ENCODE measurements around the gene TTC28.

Gene TTC28

DNA sequence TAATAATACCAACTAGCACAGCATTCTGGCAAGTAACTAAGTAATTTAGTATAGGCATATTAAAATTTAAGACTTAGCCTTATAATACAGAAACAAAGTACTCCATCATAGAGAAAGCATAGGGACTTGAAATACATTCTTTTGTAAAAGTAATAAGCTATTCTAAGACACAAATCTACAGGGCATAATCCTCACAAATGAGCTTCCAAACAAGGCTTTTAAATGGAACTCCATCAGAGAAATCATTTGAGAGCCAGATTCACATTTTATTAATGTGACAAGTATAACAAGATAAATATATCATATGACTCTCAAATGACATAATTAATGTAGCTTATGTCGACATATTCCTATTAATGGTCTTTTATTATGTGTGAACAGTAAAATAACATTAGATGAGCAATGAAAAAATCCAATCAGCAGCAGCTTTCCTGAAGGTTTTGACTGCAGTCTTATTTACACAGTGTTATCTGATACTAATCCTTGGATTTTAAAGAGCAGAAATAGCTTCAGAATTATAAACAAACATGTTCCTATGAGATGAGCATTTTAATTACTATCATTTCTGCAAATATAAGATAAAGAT, 241.4 kb downstream of the TTC28 start:
- DNase-seq, result no peak

GRCh38 chr22:28435982-28436381, 243.7 kb downstream of the TTC28 start:
- no peak for DNase-seq

DNA sequence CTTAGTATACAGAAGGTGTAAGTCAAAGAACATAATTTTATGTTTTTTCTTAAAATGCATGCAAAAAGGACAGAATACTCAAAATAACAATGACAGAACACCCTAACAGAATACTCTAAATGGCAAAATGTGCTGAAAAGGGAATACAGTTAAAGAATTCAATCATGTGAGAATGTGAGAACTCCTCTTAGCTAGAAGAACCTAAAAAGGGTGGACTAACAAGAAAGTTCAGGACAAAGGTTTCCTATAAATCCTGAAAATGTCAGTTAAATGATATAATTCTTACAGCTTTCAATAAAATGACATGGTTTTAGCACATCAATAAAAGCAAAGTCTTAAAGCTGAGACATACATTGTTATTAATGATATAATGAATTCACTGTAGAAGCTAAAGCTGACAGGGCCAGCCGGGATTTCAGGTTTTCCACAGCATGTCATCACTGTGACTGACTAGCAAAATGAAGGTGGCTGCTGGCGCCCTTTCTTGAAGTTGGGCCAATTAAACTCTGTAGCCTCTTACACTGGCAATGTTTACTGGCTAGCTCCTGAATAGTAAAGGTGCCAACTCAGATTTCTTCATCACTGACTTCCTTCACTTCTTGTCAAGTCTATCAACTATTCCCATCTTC, 244.4 kb downstream of the TTC28 start:
- DNase-seq, result no peak

DNA sequence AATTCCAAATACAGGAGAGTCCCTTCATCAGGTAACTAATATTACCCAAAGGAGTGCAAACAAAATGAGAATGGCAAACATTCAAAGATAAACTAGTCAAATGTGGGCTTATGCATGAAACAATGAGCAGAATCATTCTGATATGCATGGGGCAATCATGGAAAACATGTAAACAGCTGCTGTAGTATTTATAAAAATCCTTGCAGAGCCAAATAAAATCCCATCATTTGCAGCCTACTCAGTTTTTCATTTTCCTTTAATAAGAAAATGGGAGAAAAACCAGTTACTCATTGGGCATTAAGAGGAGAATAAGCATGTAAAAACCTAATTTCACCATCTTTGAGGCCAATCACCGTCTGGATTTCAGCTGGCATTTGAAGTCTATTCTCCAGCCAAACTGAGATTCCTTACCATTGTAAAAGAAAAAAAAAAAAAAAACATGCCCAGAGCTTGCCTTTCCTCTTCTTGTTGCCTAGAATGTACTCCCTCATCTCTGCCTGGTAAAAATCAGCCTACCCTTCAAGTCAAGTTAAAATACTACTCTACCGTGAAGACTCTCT, 249.1 kb downstream of the TTC28 start:
- no peak for DNase-seq

- no peak for DNase-seq
These were observed 249.9 kb downstream of the TTC28 start for GRCh38 chr22:28429711-28430110.

- DNase-seq, result no peak
These were observed 251.4 kb downstream of the TTC28 start for GRCh38 chr22:28428271-28428670.

DNA sequence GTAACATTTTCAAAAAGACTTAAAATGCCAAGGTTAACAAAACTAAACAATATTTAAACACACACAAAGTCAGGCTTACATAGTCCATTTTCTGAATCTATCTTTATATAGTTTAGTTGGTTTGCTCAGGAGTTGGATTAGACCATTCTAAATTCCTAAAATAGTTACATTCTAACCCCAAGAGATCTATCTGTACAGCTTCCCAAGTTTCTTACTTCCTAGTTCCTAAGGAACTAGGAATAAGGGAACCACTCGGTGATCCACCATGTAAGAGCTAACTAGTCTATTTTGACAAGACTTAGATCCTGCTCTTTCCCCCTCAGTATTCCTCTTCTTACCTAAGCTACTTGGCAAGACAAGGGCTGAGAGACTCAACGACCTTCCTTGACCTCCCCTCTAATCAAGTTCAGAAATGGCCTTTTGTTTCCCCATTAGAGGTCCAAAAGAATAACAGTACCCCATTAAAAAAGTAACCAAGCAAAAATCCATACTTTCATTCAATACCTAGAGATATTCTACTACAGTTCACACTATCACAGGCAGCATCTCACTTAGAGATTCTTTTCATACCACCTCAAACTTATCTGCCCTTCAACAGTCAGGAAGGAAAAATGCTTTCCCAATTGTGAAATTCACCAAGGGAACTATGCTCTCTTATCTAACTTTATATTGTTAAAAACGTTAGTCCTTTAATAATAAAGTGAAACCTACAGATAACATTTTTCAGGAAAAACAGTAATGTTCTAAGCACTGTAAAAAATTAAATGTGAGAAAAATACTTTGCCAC, 253.1 kb downstream of the TTC28 start:
- DNase-seq, result no peak

DNA sequence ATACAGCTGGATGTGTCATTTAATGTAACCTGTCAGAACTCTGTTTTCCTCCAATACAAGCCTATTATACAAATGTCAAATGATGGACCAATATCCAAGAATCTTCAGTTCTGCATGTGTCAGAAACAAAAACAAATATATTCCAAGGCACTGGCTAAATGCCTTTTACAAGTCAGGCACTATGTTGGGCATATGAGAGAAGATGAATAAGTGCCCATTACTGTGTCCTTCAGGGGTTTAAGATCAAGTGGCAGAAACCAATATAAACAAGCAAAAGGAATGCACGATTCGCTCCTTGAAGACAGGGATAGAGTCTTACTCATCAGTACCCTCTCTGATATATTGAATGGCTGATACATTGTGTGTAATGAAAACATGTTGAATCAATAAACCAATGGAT, 254.4 kb downstream of the TTC28 start:
- no peak for DNase-seq

DNA sequence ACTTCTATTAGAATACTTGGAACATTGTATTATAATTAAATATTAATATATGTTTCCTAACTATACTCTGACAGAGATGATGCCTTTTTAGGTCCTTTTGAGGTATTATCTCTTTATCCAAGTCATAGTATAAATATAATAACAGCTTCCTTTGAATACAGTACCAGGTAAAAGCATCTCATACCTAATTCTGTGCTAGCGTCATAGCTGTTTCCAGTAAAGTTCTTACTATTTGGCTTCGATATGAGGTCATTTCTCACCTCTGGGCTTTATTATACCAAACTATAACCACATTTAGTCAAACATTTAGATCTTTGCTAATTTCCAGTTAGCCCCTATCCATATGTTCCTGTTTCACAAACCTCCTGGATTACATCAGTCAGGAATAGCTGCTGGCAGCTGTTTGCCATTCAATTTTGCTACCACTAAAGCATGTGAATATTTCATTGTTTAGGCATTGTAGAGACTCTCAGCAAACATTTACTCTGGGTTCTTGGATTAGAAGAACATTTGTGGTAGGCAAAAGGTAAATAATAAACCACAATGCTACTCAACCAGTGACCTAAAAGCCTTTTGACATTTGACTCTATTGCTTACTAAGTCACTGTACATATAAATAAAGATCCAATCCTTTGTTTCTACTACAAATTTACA, 255.1 kb downstream of the TTC28 start:
- no peak for DNase-seq

DNA sequence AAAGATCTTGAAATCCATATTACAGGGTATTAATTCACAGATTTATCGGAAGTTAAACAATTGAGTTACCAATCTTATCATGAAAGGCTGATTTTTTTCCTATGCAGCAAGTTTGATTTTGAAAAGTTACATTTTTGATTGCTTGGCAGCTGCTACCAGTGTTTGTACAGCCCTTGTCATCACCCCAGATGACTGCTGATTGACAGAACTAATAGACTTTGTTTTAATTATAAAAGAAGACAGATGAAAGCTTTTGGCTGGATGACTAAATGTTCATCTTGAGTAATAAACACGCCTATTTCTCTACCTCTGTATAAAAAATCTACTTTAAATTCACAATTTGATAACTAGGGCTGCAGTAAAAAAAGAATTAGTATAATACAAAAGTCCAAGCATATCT, 259.7 kb downstream of the TTC28 start:
- DNase-seq, result no peak

DNA sequence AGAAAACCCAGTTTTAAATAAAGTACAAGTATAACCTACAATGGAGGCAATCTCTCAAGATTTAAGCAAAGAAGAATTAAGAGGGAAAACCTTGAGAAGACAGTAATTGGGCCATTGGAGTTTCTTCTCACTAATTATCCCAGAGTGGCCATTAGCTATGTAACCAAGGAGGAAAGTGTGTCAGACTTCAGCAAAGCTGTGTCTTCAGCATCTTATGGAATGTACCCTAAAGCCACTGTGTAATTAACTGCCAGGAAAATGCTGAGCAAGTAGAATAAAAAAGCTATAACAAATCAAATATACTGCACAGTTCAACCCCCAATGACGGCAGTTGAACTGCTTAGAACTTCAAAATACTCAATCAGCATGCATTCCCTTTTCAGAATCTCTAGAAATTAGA, 261.6 kb downstream of the TTC28 start:
- DNase-seq, result no peak

GRCh38 chr22:28417431-28417830, 262.2 kb downstream of the TTC28 start:
- DNase-seq, result no peak

DNA sequence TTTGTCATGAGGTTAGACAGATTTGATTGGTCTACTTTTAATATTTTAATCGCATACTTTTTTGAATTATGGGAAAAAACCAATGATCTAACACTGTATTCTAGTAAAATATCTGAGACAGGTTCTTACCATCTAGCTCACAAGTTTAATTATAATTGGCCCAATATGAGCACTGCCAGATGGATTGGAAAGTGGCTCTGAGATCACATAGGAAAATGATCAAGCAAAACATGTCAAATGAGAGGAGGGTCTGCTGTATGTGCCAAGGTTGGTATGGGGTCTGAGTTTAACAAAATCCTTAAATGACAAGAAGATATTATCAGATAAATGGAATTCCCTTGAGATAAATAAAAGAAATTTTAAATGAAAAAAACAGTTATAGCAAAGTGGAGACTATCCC, 264.7 kb downstream of the TTC28 start:
- DNase-seq, result no peak

DNA sequence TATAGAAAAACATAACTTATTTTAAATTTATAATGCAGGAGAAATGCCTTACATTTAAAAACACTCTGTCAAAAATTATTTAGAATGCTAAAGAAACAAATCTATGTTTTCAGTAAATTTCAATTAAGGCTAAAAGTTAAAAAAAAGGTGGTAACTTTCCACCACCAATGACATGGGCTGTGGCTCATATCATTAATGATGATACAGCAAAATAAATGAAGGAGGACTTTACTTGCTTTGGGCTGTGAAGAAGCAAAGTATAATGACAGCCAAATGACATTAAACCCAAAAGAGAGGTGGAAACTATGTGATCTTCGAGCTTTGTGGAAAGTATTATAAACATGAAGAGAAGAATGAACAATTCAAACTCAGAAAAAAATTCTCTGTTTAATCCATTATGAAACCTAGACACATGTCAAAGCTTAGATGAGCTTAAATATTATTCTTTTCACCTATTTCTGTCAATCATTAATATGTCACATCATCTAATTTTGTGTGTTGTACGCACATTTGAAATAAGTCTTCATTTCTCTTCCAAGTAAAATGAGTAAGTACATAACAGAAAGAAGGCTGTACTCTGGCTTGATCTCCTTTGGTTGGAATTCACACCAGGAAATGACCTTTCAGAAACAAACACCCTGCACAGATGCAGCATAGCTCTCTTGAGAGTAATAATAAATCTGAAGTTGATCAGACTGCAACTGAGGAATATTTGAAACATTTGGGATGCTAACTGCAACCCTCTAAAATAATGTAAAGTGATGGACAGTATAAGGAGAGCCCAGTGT, 265.8 kb downstream of the TTC28 start:
- DNase-seq, result no peak

DNA sequence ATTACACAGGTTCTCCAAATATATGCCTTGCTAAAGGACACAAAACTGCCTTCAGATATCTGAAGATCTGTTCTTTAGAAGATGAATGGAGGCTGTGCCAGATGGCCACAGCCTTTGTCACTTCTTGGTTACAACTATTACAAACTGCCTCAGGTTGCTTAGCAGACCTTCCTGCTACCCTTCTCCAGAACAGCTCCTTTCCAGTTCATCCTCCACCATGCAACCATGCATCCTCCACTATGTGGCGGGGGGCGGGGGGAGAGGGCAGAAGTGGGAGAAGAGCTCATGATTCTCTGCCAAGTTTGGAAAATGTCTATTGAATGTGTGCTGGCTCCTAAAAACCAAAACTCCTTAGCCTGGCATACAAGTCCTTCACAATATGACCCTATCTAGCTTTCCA, 267.5 kb downstream of the TTC28 start:
- DNase-seq, result no peak

- DNase-seq, result no peak
These were observed 268.5 kb downstream of the TTC28 start for GRCh38 chr22:28411125-28411524.

- DNase-seq, result no peak
These were observed 269.4 kb downstream of the TTC28 start for GRCh38 chr22:28410050-28410816.

GRCh38 chr22:28408709-28409108, 270.9 kb downstream of the TTC28 start:
- no peak for DNase-seq

DNA sequence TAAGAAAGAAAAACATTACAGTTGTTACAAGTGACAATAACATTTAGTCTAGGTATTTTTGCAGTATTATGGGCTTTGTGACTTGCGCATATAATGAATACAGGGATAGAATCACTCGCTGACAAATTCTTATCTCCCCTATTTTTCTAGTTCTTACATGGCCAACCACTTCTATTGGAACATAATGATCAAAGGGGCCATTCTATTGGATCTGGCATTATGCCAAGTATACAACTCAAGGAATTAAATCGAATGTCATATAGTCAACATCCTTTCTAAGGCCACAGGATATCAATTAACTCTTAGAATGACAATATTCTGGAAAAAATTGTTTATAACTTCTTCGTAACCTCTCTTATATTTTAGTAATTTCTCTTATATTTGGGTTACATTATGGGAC, 272.0 kb downstream of the TTC28 start:
- DNase-seq, result no peak

DNA sequence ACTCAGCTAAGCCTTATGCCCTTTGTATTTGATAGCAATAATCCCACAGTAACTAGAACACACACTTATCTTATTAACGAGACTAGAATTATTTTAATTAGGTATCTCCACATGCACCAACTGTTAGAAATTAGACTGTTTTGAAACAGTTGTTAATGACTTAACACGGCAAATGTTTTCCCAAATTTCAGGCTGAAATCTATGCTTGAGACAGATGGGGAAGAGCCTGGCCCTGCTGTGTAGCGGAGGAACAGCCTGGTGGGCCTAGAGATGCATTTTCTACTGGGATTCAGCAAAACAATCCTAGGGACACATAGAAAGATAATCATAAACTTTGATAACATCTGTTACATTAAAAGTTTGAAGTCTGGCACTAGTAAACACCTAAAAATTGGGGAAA, 273.4 kb downstream of the TTC28 start:
- DNase-seq, result no peak

- no peak for DNase-seq
These were observed 274.1 kb downstream of the TTC28 start for GRCh38 chr22:28405588-28405987.

DNA sequence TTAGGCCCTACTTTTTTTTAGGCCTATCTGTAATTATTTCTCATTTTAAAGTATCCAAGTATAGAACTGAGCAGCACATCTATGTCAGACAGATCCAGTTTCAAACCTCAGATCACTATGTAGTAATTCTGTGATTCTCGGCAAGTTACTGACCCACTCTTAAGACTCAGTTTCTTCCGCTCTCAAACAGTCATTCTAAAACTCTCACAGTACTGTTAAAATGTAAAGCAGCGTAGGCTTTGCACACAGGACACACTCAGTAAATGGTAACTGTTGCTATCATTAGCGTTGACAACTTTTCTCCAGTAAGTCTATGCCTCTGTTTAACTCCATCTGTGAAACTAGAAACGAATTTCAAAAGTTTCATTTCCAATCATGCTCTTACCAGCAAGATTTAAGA, 277.1 kb downstream of the TTC28 start:
- no peak for DNase-seq

Data from activated CD4-positive, alpha-beta T cell treated with anti-CD3 and anti-CD28 coated beads, Interleukin-2, amount 50 U/mL, for 4 hours (primary cell).